Measurements from ENCODE around the gene ELAC1. TPM values are rescaled to one million over a fixed set of nuclear protein-coding genes. Genes with fewer than 3 reads are reported as not detected.

ELAC1 gene
- total and polyA plus RNA-seq, 2 donors (not counting 1 experiment from before 2014, with no cell fraction given): 7.3 to 8.2 TPM

DNA sequence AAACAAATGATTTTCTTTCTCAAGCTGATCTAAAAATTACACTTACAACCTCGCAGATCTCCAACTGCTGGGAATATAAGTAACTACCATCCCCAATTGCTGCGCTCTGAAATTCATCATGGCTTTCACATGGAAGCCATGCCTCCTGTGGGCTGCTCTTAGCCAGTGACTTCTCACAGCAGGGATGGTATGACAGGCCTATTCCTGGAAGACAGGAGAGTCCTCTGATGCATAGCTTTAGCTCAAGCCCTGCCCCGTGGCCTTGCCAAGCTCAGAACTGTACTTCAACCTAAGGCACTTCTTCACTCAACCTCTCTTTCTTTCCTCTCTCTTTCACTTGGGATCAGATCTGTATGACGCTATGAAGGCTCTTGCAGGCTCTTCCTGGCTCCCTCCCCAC lies 12.6 kb upstream of the ELAC1 start:
- H4K20me1 ChIP-seq (ENCODE audit: control insufficient read depth, extremely low read depth, insufficient read depth, low read length): no peaks in the 10 kb centered on the region
- TF ChIP-seq, protein P1, sequence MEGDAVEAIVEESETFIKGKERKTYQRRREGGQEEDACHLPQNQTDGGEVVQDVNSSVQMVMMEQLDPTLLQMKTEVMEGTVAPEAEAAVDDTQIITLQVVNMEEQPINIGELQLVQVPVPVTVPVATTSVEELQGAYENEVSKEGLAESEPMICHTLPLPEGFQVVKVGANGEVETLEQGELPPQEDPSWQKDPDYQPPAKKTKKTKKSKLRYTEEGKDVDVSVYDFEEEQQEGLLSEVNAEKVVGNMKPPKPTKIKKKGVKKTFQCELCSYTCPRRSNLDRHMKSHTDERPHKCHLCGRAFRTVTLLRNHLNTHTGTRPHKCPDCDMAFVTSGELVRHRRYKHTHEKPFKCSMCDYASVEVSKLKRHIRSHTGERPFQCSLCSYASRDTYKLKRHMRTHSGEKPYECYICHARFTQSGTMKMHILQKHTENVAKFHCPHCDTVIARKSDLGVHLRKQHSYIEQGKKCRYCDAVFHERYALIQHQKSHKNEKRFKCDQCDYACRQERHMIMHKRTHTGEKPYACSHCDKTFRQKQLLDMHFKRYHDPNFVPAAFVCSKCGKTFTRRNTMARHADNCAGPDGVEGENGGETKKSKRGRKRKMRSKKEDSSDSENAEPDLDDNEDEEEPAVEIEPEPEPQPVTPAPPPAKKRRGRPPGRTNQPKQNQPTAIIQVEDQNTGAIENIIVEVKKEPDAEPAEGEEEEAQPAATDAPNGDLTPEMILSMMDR (conservative IDR thresholded peaks at IDR 0.05 in 1 of 2, IDR thresholded peaks at IDR 0.05 in 1 of 2; ENCODE audit: low read depth in 1 of 2, low read length in 2 of 2): no peak
- no peak for TF ChIP-seq EZH2 (IDR thresholded peaks at IDR 0.05; ENCODE audit: low read length, missing control alignments)
- H3K9ac ChIP-seq (ENCODE audit: insufficient read depth, low read length): no peak overlapping the region
- no peaks in the 10 kb centered on the region for H3K36me3 ChIP-seq (ENCODE audit: control insufficient read depth, insufficient read depth, low read length)
- no peaks in the 10 kb centered on the region for H3K9me3 ChIP-seq (ENCODE audit: control insufficient read depth, insufficient read depth, low read depth, low read length)
- H3K27me3 ChIP-seq (ENCODE audit: control insufficient read depth, insufficient read depth, low read length): peaks cover 3% of the 10 kb centered on the region
- H3K27ac ChIP-seq (ENCODE audit: insufficient read depth, low read length): no peak overlapping the region
- H3K4me3 ChIP-seq (replicated peaks in 1 of 4; ENCODE audit: control extremely low read depth in 1 of 4, insufficient read depth in 1 of 4, low read depth in 3 of 4, low read length in 4 of 4): no peak overlapping the region
- no peak overlapping the region for H3K4me2 ChIP-seq (ENCODE audit: extremely low read depth, insufficient read depth, low read length)
- no peak for DNase-seq (ENCODE audit: low read depth in 2 of 2)
- no peaks in the 10 kb centered on the region for H3K4me1 ChIP-seq (ENCODE audit: control insufficient read depth, extremely low read depth, insufficient read depth, low read length)
- H2AFZ ChIP-seq (ENCODE audit: low read length): no peak overlapping the region
- no peaks in the 10 kb centered on the region for H3K79me2 ChIP-seq (ENCODE audit: control insufficient read depth, insufficient read depth, low read length)

DNA sequence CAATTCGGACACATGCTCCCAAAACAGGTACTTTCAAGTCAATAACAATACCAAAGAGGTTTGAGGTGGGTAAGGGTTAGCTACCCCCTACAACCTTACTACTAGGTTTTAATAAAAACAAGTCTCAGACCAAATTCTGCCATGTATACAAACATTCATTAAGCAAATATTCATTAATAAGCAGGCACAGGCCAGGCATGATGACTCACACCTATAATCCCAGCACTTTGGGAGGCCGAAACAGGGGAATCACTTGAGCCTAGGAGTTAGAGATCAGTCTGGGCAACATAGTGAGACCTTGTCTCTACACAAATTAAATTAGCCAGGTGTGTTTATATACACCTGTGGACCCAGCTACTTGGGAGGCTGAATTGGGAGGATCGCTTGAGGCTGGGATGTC lies 11.7 kb upstream of the ELAC1 start:
- H3K27me3 ChIP-seq (ENCODE audit: control insufficient read depth, insufficient read depth, low read length): peaks cover 3% of the 10 kb centered on the region
- H3K9ac ChIP-seq (ENCODE audit: insufficient read depth, low read length): no peak overlapping the region
- H3K9me3 ChIP-seq (ENCODE audit: control insufficient read depth, insufficient read depth, low read depth, low read length): no peaks in the 10 kb centered on the region
- no peaks in the 10 kb centered on the region for H3K79me2 ChIP-seq (ENCODE audit: control insufficient read depth, insufficient read depth, low read length)
- DNase-seq (ENCODE audit: low read depth in 2 of 2): no peak
- no peak overlapping the region for H2AFZ ChIP-seq (ENCODE audit: low read length)
- no peaks in the 10 kb centered on the region for H4K20me1 ChIP-seq (ENCODE audit: control insufficient read depth, extremely low read depth, insufficient read depth, low read length)
- no peak overlapping the region for H3K4me2 ChIP-seq (ENCODE audit: extremely low read depth, insufficient read depth, low read length)
- no peaks in the 10 kb centered on the region for H3K4me1 ChIP-seq (ENCODE audit: control insufficient read depth, extremely low read depth, insufficient read depth, low read length)
- TF ChIP-seq EZH2 (IDR thresholded peaks at IDR 0.05; ENCODE audit: low read length, missing control alignments): no peak
- TF ChIP-seq, protein P1 (conservative IDR thresholded peaks at IDR 0.05 in 1 of 2, IDR thresholded peaks at IDR 0.05 in 1 of 2; ENCODE audit: low read depth in 1 of 2, low read length in 2 of 2): no peak
- no peaks in the 10 kb centered on the region for H3K36me3 ChIP-seq (ENCODE audit: control insufficient read depth, insufficient read depth, low read length)
- no peak overlapping the region for H3K27ac ChIP-seq (ENCODE audit: insufficient read depth, low read length)
- H3K4me3 ChIP-seq (replicated peaks in 1 of 4; ENCODE audit: control extremely low read depth in 1 of 4, insufficient read depth in 1 of 4, low read depth in 3 of 4, low read length in 4 of 4): no peak overlapping the region

DNA sequence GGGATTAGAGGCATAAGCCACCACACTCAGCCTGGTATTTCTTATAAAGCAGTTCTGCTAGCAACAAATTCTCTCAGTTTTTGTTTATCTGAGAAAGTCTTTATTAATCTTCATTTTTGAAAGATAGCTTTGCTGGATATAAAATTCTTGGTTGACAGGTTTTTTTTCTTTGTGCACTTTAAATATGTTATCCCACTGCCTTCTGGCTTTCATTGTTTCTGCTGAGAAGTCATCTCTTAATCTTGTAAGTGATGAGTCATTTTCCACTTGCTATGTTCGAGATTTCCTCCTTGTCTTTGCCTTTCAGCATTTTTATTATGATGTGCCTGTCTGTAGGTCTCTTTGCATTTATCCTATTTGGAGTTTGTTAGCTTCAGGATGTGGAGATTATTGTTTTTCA lies 5.9 kb upstream of the ELAC1 start:
- Histone ChIP-seq H3K4me3 (replicated peaks in 1 of 4; ENCODE audit: control extremely low read depth in 1 of 4, insufficient read depth in 1 of 4, low read depth in 3 of 4, low read length in 4 of 4) (no peak overlapping the region), H3K36me3 (ENCODE audit: control insufficient read depth, insufficient read depth, low read length) (no peaks in the 10 kb centered on the region), H3K4me2 (ENCODE audit: extremely low read depth, insufficient read depth, low read length) (no peak overlapping the region), H3K27ac (ENCODE audit: insufficient read depth, low read length) (no peak overlapping the region), H3K9ac (ENCODE audit: insufficient read depth, low read length) (no peak overlapping the region), H3K27me3 (ENCODE audit: control insufficient read depth, insufficient read depth, low read length) (peaks cover 3% of the 10 kb centered on the region), H4K20me1 (ENCODE audit: control insufficient read depth, extremely low read depth, insufficient read depth, low read length) (no peaks in the 10 kb centered on the region), H2AFZ (ENCODE audit: low read length) (no peak overlapping the region), H3K9me3 (ENCODE audit: control insufficient read depth, insufficient read depth, low read depth, low read length) (no peaks in the 10 kb centered on the region), H3K4me1 (ENCODE audit: control insufficient read depth, extremely low read depth, insufficient read depth, low read length) (no peaks in the 10 kb centered on the region), H3K79me2 (ENCODE audit: control insufficient read depth, insufficient read depth, low read length) (no peaks in the 10 kb centered on the region)
- DNase-seq (ENCODE audit: low read depth in 2 of 2): no peak
- no peak for TF ChIP-seq EZH2 (IDR thresholded peaks at IDR 0.05; ENCODE audit: low read length, missing control alignments)
- TF ChIP-seq, protein P1 (conservative IDR thresholded peaks at IDR 0.05 in 1 of 2, IDR thresholded peaks at IDR 0.05 in 1 of 2; ENCODE audit: low read depth in 1 of 2, low read length in 2 of 2): no peak

Measured in fibroblast of lung (primary cell).